Esophagus mucosa (tissue), 1 donor: ENCODE results near the gene ADRA1B. TPM values are rescaled to one million over a fixed set of nuclear protein-coding genes. Genes with fewer than 3 reads are reported as not detected.
"Not testable (repeated sequence)": the region's sequence is repeated elsewhere in the genome, so short reads cannot be mapped to it uniquely, and the experiment has no call there.

ENCODE experiments used
- ATAC-seq: fragments of 200-7000 bp; cut with Tn5 transposase; one replicate; pipeline ENCODE4 v1.9.1; 2020
- total RNA-seq: library from RNA; stranded (reverse); gene quantifications from one replicate; pipeline ENCODE4 v1.2.4, GENCODE V29; 2023
- donor health status: DM: yes; HTN: yes; CAD: no.

Gene ADRA1B
- total RNA-seq, 1 donor from 2014 or later, result not detected

DNA sequence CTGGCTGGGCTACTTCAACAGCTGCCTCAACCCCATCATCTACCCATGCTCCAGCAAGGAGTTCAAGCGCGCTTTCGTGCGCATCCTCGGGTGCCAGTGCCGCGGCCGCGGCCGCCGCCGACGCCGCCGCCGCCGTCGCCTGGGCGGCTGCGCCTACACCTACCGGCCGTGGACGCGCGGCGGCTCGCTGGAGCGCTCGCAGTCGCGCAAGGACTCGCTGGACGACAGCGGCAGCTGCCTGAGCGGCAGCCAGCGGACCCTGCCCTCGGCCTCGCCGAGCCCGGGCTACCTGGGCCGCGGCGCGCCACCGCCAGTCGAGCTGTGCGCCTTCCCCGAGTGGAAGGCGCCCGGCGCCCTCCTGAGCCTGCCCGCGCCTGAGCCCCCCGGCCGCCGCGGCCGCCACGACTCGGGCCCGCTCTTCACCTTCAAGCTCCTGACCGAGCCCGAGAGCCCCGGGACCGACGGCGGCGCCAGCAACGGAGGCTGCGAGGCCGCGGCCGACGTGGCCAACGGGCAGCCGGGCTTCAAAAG is 55.7 kb downstream of the ADRA1B start:
- peak; percentile 35 for ATAC-seq

DNA sequence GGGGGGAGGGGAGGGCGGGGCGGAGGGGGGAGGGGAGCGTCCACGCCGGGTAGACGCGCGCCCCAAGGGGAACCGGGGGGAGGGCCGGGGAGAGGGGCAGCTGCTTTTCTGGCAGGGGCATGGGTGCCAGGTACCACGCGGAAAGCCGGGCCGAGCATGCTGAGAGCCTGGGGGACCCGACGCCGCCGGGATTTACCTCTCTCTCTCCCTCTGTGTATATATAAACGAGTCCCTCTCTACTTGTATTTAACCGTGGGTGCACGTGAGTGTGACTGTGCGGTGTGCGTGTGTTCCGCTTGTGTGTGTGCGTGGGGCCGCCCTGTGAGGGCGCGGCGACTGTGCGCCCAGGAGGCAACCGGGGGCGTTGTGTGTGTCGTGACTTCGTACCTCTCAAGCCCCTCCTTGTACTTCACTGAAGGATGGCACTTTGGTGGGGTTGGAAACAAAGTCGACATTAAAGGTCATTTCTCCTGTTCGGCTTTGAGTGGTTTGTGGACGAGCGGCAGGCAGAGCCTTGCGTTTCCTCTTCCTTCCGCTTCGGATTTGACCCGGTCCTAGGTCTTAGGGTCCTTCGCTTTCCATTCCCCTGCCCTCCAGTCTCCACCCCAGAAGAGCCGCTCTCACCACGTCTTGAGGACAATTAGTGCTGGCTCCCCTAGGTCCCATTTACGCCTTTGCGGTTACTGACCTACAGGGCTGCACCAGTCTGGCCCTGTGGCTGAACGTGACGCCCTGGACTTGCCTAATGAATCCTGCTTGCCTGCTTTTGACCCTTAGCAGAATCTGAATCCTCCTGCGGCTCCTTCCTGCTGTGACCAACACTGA is 56.5 kb downstream of the ADRA1B start:
- ATAC-seq, result no peak

DNA sequence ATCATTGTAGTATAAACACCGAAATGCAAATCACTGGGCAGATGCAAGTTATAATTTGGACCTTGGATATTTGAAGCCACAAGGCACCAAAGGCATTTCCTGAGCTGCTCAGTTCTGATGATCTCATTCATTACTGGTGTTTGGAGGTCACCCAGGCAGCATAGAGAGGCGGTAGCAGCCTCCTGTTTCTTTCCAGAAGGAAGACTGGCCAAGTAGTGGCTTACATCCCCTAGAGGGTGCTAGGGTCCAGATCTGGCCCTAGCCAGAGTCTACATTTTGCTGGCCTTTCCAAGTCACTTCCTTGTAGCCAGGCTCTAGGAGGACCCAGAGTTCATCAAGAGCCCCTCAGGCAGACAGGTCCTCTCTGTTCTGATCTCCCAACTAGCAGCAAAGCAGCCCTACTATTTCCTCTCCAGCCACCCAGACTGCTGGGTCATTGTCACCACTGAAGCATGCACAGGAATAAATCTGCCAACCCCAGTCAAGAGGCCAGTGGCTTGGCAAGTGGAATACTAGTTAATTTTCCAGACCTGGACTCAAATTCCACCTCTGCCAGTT is 59.3 kb downstream of the ADRA1B start:
- no peak for ATAC-seq

DNA sequence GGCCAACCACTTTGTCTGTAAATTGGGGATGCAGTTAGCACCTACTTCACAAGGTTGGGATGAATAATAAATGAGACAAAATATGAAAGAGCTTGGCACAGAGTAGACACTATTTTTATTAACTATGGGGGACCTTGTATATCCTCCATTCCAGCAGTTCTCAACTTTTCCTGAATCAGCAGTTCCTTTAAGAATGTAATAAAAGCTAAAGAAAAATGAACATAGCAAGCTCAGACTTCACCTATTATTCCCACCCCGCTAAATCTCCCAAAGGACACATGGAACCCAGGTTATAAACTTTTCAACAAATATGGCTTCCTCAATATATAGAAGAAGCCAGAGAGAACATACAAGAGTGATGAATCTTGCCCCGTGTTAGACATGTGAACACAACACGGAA is 60.6 kb downstream of the ADRA1B start:
- no peak for ATAC-seq

DNA sequence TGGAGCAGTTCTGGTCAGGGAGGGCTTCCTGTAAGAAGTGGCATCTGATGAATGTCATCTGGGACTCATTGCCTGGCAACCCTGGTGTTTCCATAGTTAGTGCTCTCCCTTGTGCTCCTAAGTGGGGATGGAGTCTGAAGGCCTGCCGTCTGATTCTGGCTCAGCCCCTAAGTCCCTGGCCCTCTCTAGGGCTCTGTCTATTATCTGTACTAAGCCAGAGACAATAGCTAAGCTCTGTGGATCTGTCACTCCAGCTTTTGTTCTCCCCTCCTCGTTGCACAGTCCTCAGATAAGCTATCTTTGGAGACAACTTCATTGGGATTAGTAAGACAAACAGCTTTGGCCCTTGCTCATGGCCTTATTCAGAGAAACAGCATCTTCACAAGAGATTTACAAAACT is 62.1 kb downstream of the ADRA1B start:
- no peak for ATAC-seq

DNA sequence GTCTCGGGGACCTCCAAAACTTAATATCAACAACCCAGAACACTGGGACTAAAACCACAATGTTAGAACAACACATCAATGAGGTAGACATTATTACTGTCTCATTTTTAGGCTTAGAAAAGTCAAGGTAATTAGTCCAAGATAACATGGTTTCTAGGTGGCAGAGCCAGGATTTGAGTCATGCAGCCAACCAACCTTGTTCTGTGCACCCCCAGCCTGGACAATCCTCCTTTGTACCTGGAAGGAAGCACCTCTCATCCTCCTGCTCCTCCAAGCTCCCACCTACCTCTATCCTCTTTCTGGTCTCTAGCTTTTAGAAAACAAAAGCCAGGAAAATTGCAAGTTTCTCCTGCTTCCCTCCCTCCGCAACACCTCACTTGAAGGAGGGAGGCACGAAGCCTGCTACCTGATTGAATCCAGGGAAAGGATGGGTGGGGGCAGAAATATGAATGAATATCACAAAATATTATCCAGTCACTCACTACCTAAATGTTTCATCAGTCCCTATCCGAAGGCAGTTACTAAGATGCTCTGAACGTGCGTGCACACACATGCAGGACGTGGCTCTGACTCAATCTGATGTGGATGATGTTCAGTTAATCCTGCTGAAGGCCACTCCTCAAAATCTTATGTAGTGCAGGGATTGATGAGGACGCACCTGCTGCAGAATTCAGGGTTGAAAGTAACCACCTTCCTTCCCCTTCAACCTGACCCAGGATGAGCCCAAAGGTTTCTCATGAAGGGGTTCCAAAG is 66.3 kb downstream of the ADRA1B start:
- peak; percentile 75 for ATAC-seq

DNA sequence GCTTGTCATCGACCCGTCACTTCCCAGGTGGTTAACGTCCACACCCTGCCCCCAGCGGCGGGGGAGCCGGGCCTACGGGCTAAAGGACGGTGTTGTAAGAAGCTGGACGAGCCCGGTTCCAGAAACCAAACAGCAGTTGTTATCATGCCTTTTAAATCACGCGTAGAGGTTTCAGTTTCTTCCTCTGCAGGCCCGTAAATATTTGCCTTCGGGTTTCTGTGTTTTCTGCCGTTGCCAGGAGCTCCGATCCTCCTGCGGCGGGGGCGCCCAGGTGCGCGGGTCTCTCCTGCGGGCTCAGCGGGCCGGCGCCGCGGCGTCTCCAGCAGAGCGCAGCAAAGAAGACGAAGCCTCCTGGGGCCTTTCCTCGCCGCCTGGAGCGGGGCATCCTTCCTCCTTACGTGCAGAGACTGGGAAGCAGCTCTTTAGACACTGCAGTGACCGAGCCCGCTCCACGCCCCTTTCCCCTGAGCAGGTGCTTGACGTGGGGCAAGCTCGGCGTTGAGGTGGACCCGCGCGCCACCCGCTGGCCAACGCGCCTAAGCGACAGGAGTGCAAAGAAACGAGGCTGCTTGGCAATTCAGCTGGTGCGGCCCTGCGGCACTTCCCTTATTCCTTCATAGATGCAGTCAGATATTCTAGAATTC is 70.9 kb downstream of the ADRA1B start:
- peak; percentile 92 for ATAC-seq

DNA sequence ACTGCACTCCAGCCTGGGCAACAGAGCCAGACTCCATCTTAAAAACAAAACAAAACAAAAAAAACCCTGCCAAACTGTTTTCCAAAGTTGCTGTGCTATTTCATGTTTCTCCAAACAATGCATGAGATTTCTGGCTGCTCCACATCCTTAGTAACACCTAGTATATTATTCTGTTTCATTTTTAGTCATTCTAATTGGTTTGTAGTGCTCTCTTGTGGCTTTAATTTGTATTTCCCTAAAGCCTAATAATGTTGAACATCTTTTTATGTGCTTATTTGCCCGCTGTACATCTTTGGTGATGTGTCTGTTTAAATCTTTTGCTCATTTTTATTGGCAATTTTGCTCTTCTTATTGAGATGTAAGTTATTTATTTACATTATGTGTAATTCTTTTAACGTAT is 74.2 kb downstream of the ADRA1B start:
- no peak for ATAC-seq

DNA sequence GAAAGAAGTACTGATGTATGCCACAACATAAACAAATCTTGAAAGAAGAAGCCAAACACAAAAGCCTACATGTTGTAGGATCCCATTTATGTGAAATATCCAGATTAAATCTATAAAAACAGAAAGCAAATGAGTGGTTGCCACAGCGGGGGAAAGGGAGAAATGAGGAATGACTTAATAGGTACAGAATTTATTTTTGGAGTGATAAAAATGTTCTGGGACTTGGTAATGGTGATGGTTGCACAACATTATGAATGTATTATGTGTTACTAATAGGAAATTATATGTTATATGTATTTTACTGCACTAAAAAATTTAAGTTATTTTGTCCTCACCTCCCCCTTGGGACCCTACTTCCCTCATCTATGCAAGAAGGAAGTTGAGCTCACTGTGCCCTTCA is 76.3 kb downstream of the ADRA1B start:
- ATAC-seq, result no peak

DNA sequence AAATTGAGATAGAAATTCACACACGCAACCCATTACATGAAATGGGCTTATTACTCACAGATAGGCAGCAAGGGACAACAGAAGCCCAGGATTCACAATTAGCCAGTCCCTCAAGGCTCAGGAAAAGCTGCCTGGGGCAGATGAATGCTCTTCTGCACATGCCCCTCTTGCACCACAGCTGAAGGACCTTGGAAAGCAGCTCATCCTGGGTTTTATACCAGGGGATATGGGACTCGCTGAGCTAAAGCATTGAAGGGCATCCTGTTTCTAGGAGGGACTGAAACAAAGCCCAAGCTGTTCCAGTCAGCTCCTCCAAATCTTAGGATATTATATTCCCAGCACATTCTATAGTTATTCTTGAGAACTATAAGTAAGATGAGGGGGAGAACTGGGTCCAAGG is 76.9 kb downstream of the ADRA1B start:
- ATAC-seq, result no peak

DNA sequence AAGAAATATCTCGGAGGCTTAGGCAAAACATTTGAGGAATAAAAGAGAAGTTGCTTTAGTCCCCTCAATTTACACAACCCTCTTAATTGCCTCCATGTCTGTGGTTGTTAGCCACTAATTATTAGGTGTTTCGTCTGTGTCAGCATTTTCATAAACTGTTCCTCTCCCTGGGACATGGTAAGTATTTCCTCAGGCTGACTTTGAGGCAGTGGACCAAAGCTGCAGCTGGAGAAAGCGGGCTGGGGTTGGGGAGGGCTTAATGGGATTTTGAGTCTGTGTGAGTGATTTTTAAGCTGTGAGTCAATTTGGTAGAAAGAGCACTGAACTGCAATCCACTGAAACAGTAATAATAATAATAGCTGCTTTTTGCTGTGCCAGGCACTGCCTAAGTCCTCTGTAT is 79.6 kb downstream of the ADRA1B start:
- no peak for ATAC-seq

DNA sequence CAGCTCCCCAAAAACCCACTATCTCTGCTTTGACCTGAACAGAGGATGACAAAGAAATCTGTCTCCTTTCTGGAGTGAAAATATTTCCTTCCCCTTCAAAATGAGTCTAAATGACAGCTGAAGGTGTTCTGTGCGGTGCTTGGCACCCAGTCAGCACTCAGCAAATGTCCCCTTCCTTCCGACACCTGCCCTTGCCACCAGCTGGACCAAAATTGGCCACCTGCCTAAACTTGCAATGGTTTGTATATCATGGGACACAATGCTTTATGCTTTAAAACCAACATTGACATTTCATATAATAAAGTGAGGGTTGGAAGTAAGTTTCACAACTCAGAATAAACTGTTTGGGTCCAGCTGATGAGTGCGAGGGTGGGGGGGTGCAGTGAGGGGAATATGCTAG is 85.2 kb downstream of the ADRA1B start:
- no peak for ATAC-seq

DNA sequence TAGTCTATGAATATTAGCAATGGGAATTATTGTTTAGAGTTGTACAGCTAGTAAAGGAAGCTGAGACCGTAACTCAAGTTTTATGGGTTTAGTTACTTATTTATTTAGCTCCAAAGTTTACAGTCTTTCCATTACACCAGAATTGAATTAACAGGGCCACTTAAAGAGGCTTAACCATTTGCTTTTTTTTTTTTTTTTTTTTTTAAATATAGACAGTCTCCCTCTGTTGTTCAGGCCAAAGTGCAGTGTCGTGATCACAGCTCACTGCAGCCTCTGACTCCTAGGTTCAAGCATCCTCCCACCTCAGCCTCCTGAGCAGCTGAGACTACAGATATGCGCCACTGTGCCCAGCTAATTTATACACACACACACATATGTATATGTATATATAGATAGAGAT is 91.2 kb downstream of the ADRA1B start:
- ATAC-seq, result no peak

DNA sequence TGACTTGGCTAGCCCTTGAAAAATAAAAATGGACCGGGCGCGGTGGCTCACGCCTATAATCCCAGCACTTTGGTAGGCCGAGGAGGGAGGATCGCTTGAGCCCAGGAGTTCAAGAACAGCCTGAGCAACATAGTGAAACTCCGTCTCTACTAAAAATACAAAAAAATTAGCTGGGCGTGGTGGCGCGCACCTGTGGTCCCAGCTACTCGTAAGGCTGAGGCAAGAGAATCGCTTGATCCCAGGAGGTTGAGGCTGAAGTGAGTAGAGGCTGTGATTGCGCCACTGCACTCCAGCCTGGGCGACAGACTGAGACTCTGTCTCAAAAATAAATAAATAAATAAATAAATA is 92.2 kb downstream of the ADRA1B start:
- ATAC-seq, result not testable (repeated sequence)

DNA sequence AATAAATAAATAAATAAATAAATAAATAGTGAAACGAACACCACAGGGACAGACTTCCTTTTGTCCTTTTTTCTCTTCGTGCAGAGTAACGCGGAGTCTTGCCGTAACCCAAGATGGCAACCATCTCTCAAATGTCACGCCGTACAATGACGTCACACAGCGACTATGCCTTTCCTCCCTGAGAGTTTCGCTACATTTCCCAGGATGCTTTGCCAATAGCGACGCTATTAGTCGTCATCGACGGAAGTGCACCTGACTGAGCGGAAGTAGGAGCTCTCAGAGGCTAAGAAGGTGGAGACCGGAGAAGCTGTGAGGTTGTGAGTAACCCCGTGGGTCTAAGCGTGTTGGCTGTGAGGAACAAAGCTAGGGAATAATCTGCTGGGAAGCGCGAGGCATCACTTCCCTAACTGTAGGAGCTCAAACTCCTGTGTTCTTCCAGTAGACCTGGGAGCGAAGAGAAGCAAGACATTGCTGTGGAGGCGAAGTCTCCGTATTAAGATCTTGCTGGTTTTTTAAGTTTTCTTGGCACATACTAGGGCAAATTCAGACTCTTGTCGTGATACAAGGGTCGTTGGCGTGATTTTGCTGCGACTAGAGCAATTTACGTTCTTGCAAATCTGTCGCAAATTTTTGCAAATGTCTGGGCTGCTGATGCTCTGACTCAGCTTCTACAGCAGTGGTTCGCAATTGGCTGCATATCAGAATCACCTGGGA is 92.8 kb downstream of the ADRA1B start, which contains the start of gene TTC1:
TSS of gene TTC1 (plus strand) at position 263 of the 714 bp plus-strand sequence. CDS start 1,390 bp downstream, outside the sequence.
- ATAC-seq, result peak; percentile 99

DNA sequence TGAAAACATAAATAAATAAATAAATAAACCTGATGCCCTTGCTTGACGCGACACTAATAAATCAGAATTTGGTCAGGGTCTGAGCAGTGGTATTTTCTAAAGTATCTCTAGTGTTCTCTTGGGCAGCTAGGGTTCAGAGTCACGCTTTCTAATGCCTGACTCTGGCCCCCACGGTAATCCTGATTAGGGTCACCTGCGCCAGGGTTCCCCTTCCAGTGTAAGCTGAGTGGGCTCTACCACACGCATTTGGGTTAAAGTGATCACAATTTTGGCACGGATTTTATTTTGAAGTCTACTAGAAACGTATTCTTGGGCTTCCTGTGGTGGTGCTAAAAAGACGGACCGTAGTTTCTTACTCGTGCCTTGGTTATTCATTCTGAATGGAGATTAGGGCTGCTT is 93.3 kb downstream of the ADRA1B start:
- ATAC-seq, result peak; percentile 1

DNA sequence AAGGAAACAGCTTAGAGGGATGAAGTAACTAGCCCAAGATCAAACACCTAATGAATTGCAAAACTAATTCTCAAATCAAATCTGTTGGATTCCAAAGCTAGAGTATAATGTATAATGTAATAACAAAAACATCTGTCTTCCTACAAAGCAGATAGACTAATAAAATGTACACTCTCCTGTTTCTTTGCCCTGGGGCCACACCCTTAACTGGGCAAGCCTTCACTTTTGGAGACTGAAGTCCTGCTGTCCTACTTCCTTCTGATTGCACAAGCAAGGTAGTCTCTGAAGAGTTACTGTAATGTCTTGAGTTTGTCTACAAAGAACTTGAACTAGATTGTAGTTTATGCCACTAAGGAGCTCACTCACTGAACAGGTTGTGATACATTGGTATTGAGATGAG is 95.2 kb downstream of the ADRA1B start:
- ATAC-seq, result no peak

DNA sequence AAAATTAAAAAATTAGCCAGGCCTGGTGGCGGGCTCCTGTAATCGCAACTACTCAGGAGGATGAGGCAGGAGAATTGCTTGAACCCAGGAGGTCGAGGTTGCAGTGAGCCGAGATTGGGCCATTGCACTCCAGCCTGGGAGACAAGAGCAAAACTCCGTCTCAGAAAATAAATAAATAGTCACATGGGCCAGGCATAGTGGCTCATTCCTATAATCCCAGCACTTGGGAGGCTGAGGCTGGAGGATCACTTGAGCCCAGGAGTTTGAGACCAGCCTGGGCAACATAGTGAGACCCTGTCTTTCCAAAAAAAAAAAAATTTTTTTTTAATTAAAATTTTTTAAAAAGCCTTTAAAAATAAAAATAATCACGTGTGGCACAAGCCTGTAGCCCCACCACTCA is 97.9 kb downstream of the ADRA1B start:
- ATAC-seq, result not testable (repeated sequence)

DNA sequence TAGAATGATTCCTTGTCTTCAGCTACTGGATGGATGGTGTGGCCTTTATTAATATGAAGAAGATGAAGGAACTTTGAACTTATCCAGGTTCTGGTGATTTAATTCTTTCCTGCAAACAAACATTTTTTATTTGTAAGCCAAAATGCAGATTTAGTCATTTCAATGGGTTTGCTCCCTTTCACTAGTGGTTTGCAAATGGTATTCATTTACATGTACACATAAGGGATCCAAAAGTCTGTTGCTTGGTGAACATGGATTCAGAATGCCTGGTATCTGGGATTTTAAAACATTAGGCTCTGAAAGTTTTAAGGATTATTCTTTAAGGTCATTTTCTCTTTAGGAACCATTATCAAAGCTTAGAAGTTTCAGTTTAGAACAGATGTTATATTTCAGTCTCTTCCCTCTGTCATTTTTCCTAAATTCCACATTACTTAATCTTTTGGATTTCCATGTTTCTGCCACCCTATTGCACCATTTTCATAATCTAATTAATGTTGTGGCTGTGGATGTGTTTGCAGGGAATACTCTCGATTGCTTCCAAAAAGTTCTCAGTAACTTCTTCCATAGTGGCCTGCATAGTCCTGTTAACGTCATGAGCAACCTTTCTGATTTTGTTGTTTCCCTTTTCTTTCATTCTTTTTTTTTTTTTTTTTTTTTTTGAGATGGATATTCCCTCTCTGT is 102.8 kb downstream of the ADRA1B start:
- no peak for ATAC-seq

DNA sequence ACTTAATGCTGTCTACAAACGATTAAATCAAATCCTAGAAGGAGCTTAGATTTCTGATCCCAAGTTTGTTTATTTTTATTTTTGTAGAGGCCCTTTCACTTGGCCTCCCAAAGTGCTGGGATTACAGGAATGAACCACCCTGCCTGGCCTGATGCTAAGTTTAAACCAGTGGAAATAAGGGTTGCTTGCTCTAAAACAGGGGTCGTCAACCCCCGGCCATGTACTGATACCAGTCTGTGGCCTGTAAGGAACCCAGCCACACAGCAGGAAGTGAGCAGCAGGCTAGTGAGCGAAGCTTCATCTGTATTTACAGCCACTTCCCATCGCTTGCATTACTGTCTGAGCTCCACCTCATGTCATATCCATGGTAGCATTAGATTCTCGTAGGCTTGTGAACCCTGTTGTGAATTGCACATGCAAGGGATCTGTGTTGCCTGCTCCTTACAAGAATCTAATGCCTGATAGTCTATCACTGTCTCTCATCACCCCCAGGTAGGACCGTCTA is 104.0 kb downstream of the ADRA1B start:
- no peak for ATAC-seq

DNA sequence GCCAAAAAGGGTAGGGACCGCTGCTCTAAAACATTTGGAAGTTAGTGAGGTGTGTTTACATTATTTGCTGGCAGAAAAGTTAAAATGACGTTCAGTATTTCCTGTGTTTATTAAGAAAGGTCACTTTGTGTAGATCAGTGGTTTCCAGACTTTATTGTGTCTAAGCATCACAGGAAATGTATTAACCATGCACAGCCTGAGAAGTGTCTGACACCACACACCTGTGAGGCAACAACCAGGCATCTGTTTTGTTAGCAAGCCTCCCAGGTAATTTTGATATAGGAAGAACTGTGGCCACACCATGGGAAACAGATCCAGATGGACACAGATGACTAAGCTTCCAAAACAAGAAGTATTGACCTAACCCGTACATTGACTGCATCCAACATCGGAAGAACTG is 104.7 kb downstream of the ADRA1B start:
- no peak for ATAC-seq
